Hepatic stellate cell (primary cell): ENCODE data around the gene CCDC146.
A peak's percentile ranks its signal among the peaks of the same experiment; 100 is the strongest.
"Not testable (repeated sequence)": the region's sequence is repeated elsewhere in the genome, so short reads cannot be mapped to it uniquely, and the experiment has no call there.

Experiments
- DNase-seq: peaks from one replicate; pipeline ENCODE4 v3.0.0; 2011; ENCODE audit warnings: low spot score

Gene CCDC146

GRCh38 chr7:77329466-77330168, 207.2 kb downstream of the CCDC146 start:
- DNase-seq: no peak

DNA sequence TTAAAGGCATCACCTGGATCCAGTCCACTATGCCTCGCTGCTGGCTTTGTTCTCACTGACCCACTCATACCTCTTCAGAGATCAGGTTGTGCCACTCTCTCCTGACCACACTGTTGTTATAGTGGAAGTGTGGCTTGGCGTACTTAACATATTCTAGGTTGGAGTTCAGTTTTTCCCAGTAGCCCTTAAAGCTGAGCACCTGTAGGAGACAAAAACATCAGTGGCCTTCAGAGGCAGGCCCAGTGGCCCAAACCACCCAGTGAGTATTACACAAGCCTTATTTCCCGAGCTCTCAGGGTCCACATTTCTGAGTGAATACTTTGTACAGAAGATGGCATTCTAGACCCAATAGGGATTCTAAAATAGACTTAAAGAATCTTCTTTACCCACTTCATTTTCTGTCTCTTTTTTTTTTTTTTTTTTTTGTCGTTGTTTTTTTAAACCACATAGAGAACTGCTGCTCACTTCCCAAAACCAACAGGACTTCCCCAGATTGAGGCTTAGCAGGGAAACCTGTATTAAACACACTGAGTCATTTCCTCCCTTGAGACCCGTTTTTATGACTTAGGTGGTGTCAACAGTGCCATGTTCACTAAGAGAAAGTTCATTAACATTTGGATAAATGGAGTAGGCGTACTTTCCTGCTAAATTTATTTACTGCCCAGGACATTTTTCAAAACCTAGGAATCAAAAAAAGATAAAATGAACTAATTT, 207.9 kb downstream of the CCDC146 start:
- DNase-seq: no peak

- peak; percentile 70 for DNase-seq
Observed at GRCh38 chr7:77331938-77332695, 209.7 kb downstream of the CCDC146 start.

DNA sequence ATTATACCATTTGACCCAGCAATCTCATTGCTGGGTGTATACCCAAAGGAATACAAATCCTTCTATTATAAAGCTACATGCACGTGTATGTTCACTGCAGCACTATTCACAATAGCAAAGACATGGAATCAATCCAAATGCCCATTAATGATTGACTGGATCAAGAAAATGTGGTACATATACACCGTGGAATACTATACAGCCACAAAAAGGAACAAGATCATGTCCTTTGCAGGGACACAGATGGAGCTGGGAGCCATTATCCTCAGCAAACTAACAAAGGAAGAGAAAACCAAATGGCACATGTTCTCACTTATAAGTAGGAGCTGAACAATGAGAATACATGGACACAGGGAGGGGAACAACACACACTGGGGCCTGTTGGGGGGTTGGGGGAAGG, 211.6 kb downstream of the CCDC146 start:
- DNase-seq: not testable (repeated sequence)

DNA sequence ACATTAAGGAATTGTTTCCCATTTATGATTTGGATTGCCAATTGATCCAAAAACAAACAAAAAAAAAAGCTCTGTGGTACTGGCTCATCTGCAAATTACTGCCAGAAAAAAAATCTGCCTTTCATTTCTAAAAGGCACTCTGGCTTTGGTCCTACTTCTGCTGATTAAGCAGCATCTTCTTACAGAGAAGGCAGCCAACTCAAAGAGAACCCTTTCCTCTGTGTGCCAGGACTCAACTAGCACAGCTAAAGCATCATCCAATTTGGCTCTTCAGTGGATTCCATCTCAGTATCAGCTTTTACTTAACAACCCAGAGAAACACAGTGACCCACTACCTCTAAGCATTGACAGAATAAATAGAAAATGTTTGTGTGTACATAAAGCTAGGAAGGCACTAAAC, 213.2 kb downstream of the CCDC146 start:
- no peak for DNase-seq

DNA sequence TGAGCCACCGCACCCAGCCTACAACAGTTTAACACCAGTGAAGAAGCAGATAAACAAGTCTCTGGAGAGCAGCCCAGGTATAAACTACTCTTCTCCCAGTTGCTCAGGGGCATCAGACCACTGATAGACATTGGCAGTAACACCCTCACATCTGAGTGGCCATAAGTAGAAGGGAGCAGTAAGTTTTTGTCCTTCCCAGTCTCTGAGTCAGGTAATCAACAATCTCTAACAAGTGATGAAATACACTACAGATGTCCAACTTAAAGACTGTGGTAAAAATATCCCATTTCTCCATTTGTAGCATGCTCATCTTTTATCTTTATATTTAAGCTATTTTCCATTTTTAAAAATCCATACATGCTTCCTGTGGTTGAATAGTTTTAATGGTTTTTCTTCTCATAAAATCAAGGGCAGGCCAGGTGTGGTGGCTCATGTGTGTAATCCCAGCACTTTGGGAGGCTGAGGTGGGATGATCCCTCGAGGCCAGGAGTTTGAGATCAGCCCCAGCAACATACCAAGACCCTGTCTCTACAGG, 215.1 kb downstream of the CCDC146 start:
- DNase-seq: no peak

DNA sequence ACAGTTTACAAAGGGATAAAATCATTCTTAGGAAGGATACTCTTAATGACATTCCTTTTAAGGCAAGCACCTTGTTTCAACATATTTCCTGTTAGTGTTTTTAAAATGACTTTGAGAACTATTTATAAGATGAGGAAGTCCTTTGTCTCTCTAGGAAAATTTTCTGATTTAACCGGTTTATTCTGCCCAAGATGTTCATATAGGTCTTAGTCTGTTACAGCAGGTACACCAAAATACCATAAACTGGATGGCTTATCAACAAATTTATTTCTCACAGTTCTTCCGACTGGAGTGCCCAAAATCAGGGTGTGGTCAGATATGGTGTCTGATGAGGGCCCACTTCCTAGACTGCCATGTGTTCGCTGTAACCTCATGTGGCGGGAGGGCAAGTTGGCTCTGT, 215.8 kb downstream of the CCDC146 start:
- DNase-seq: no peak

- no peak for DNase-seq
Observed at GRCh38 chr7:77338883-77339629, 216.6 kb downstream of the CCDC146 start.

DNA sequence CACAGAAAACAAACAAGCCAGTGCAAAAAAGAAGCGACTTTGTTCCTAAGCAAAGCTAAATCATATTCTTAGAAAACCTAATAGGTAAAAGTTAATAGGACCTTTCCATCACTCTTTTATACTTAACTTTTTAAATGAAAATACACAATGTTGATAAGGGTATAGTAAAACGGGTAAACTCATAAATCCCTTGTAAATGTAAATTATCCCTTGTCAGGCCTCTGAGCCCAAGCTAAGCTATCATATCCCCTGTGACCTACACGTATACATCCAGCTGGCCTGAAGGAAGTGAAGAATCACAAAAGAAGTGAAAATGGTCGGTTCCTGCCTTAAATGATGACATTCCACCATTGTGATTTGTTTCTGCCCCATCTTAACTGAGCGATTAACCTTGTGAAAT, 217.3 kb downstream of the CCDC146 start:
- DNase-seq: no peak
